CD4-positive, alpha-beta T cell treated with Interleukin-15 for 1 hour (primary cell): ENCODE measurements around the gene SYNGR1.
A peak's percentile ranks its signal among the peaks of the same experiment; 100 is the strongest.

Experiments
- DNase-seq: peaks from one replicate; pipeline ENCODE4 v3.0.0-alpha.2; 2020

SYNGR1 gene, protein sequence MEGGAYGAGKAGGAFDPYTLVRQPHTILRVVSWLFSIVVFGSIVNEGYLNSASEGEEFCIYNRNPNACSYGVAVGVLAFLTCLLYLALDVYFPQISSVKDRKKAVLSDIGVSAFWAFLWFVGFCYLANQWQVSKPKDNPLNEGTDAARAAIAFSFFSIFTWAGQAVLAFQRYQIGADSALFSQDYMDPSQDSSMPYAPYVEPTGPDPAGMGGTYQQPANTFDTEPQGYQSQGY

GRCh38 chr22:39349967-39350726 lies at the start of gene SYNGR1:
Gene SYNGR1, plus strand, starts transcription at chr22:39349991. Its CDS starts 20 bp downstream, at chr22:39350011.
- no peak for DNase-seq

GRCh38 chr22:39300186-39300830 lies 49.5 kb upstream of the SYNGR1 start:
- DNase-seq = peak; percentile 65

DNA sequence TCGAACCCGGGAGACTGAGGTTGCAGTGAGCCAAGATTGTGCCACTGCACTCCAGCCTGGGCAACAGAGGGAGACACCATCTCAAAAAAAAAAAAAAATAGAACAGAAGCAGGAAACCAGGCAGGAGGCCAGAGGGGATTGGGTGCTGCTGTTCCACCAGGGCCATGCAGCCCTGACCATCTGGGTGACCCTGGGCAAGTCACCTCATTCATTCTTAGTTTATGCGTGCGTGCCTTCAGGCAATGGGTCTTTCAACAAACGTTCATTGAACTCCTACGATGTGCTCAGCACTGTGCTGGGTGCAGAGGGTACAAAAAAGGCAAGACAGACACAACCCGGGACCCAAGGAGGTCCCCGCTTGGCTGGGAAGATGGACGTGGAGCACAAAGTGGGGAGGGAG lies 48.7 kb upstream of the SYNGR1 start:
- DNase-seq = no peak

GRCh38 chr22:39301926-39302325 lies 47.9 kb upstream of the SYNGR1 start:
- DNase-seq = no peak

- DNase-seq = no peak
These were observed 47.3 kb upstream of the SYNGR1 start for GRCh38 chr22:39302431-39302960.

DNA sequence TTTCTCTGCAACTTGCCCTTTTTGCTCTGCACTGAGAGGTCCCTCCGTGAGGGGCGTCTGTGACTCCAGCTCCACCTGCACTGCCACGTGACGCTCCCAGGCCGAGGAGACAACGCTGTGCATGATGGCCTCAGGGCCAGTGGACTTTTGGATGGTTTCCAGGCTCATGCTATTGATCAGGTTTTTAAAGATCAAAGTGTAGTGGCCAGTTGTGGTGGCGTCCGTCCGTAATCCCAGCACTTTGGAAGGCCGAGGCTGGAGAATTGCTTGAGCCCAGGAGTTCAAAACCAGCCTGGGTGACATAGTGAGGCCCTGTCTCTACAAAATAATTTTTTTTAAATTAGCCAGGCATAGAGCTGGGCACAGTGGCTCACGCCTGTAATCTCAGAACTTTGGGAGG lies 46.4 kb upstream of the SYNGR1 start:
- DNase-seq = no peak

- no peak for DNase-seq
These were observed 45.7 kb upstream of the SYNGR1 start for GRCh38 chr22:39303892-39304671.

- peak; percentile 50 for DNase-seq
These were observed 43.1 kb upstream of the SYNGR1 start for GRCh38 chr22:39306456-39307361.

DNA sequence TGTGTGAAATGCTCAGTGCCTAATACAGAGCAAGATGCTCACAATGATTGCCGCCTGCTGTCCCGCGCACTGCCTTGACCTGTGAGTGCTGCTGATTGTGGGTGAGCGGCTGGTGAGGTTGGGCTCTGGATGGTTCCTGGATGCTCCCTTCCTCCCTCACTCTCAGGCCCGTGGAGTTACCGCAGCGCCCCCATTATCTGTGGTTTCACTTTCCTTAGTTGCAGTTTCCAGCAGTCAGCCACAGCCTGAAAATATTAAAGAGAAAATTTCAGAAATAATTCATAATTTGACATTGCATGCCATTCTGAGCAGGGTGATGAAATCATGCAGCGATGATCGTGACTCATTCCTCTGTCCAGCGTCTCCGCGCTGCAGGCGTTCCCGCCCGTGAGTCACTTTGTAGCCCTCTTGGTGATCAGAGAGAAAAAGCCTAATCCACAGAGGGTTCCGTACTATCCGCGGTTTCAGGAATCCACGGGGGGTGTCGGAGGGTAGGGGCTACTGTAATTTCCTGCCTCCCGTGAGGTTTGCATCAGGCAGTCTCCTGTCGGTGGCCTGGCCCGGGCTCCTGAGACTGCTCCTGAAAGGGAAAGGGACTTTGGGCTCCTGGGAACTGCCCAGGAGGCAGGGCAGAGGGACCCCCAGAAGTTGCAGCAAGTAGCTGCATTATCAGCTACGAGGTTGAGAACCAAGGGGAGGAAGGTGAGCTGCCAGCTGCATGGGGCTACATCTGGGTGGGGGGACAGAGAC lies 41.0 kb upstream of the SYNGR1 start:
- DNase-seq = peak; percentile 71

GRCh38 chr22:39309364-39309861 lies 40.4 kb upstream of the SYNGR1 start:
- no peak for DNase-seq

- no peak for DNase-seq
These were observed 39.7 kb upstream of the SYNGR1 start for GRCh38 chr22:39309881-39310714.

DNA sequence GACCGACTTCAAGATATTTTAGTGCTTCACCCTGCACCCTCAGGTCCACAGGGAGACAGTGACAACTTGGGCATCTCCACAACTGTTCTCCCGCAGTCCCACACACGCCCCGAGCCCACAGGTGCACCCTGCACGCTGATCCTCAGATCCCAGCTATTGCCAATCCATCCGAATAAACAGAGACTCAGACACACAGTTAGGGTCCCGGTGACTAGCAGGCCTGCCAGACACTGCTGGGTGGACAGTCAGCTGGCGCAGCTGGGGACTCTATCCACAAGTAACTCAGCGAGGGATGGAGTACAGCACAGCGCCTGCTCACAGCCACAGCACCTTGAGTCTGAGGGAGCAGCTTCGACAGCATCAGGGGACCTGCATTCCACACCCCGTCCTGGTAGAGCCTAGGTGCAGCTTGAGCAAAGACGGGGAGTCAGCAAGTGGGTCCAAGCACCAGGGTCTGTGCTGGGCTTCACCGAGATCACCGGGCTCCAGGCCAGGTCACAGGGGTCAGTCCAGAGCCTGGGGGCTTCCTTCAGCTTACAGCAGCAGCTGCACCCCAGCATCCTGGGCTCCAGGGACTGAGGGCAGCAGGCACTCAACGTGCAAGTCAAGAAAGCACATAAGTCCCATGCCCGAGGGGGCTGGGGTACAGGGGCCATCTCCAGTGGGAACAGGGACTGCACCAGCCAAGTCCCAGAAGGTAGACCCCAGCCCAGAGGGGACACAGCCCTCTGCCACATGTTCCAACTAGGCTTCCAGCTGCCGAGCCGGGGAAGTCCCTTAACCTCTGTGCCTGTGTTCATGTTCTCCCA lies 38.0 kb upstream of the SYNGR1 start:
- DNase-seq = no peak

- no peak for DNase-seq
These were observed 37.4 kb upstream of the SYNGR1 start for GRCh38 chr22:39312410-39312809.

GRCh38 chr22:39313258-39314001 lies 36.4 kb upstream of the SYNGR1 start:
- no peak for DNase-seq

DNA sequence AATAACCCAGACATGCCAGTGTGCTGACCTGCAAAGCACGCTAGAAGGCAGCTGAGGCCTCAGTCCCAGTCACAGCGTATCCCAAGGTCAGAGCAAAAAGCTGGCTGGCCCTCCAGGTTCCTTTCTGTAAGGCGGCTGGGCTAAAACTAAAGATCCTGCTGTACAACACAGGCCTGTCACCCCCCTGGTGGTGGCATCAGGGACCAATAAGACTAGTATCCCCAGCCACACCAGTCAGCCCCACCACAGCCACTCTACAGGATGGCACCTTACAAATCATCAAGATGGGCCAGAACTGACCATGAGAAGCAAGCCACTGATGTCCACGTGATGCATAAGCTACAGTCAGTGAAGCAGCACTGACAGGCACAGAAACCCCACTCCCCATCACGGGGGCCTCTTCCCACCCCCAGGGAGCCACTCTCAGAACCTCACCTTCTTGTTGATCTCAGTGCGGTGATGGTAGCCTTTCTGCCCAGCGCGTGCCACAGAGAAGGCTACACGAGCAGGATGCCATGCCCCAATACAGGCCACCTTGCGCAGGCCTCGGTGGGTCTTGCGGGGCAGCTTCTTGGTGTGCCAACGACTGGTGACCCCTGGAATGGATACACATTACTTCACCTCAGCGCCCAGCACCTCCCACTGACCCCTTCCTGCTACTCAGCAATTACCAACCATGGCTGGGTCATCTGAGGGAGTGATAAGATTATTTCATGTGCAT lies 35.4 kb upstream of the SYNGR1 start:
- no peak for DNase-seq

GRCh38 chr22:39315389-39315788 lies 34.4 kb upstream of the SYNGR1 start:
- no peak for DNase-seq

GRCh38 chr22:39316440-39317083 lies 33.2 kb upstream of the SYNGR1 start:
- DNase-seq = peak; percentile 78
